KMS-11 (cell line): ENCODE measurements around the gene SLC23A3.

Experiments
- H2AFZ ChIP-seq: fragments of 200-600 bp; sonication (generic); 2 replicates; pipeline ENCODE4 v1.6.1; 2016; ENCODE audit warnings: antibody characterized with exemption, mixed run types, low read depth
- H3K27ac ChIP-seq: fragments of 200-600 bp; sonication (generic); 2 replicates; pipeline ENCODE4 v1.6.1; 2016; ENCODE audit warnings: mild to moderate bottlenecking, mixed run types
- H3K27me3 ChIP-seq: fragments of 200-600 bp; sonication (generic); 2 replicates; pipeline ENCODE4 v1.6.1; 2017; ENCODE audit warnings: mild to moderate bottlenecking, low read depth, mixed run types, moderate library complexity; ENCODE audit not compliant: insufficient read depth
- H3K36me3 ChIP-seq: fragments of 200-600 bp; sonication (generic); 2 replicates; pipeline ENCODE4 v1.6.1; 2017; ENCODE audit warnings: mild to moderate bottlenecking, mixed run types; ENCODE audit not compliant: insufficient read depth
- H3K4me1 ChIP-seq: fragments of 200-600 bp; sonication (generic); 2 replicates; pipeline ENCODE4 v1.6.1; 2016; ENCODE audit warnings: mild to moderate bottlenecking, low read depth, mixed run types; ENCODE audit not compliant: poor library complexity, severe bottlenecking
- H3K4me2 ChIP-seq: fragments of 200-600 bp; sonication (generic); 2 replicates; pipeline ENCODE4 v1.7.0; 2016; ENCODE audit warnings: mild to moderate bottlenecking, mixed run types
- H3K4me3 ChIP-seq: fragments of 200-600 bp; sonication (generic); IDR thresholded peaks from 2 replicates; pipeline ENCODE4 v1.6.1; 2017; ENCODE audit warnings: low read depth, low read length, mixed read lengths; ENCODE audit not compliant: insufficient read depth
- H3K79me2 ChIP-seq: fragments of 200-600 bp; sonication (generic); 2 replicates; pipeline ENCODE4 v1.6.1; 2016; ENCODE audit warnings: low read depth, mixed run types; ENCODE audit not compliant: insufficient read depth
- H3K9ac ChIP-seq: fragments of 200-600 bp; sonication (generic); 2 replicates; pipeline ENCODE4 v1.6.1; 2016; ENCODE audit warnings: mild to moderate bottlenecking, mixed run types
- H4K20me1 ChIP-seq: fragments of 200-600 bp; sonication (generic); 2 replicates; pipeline ENCODE4 v1.6.1; 2016; ENCODE audit warnings: mild to moderate bottlenecking, mixed run types; ENCODE audit not compliant: insufficient read depth
- CTCF ChIP-seq: fragments of 200-600 bp; sonication (generic); conservative IDR thresholded peaks from 2 replicates; pipeline ENCODE4 v1.6.1; 2017; ENCODE audit warnings: low read depth, mild to moderate bottlenecking, antibody characterized with exemption, low read length, moderate library complexity, mixed read lengths

The SLC23A3 gene

GRCh38 chr2:219184121-219184520, 14.3 kb upstream of the SLC23A3 start:
- Histone ChIP-seq H2AFZ (no peak overlapping the region), H3K4me3 (no peak overlapping the region), H3K9ac (no peak overlapping the region), H3K4me1 (peaks cover 5% of the 10 kb centered on the region), H4K20me1 (no peaks in the 10 kb centered on the region), H3K4me2 (no peak overlapping the region), H3K36me3 (no peaks in the 10 kb centered on the region), H3K79me2 (peaks cover 13% of the 10 kb centered on the region; the same call in 1 of the 2 replicates), H3K27me3 (no peaks in the 10 kb centered on the region), H3K27ac (no peak overlapping the region)
- TF ChIP-seq CTCF, result no peak

- H3K4me2 ChIP-seq, result no peak overlapping the region
- no peaks in the 10 kb centered on the region for H3K36me3 ChIP-seq
- peaks cover 9% of the 10 kb centered on the region for H3K4me1 ChIP-seq
- no peak overlapping the region for H3K27ac ChIP-seq
- TF ChIP-seq CTCF, result no peak
- H2AFZ ChIP-seq, result no peak overlapping the region
- H3K27me3 ChIP-seq, result no peaks in the 10 kb centered on the region
- H3K9ac ChIP-seq, result no peak overlapping the region
- H4K20me1 ChIP-seq, result no peaks in the 10 kb centered on the region
- H3K4me3 ChIP-seq, result no peak overlapping the region
- peaks cover 19% of the 10 kb centered on the region; the same call in 1 of the 2 replicates for H3K79me2 ChIP-seq
Measured at GRCh38 chr2:219183151-219183772, 13.4 kb upstream of the SLC23A3 start.

GRCh38 chr2:219182331-219183150, 12.7 kb upstream of the SLC23A3 start:
- no peak for TF ChIP-seq CTCF
- Histone ChIP-seq H2AFZ (no peak overlapping the region), H4K20me1 (no peaks in the 10 kb centered on the region), H3K36me3 (no peaks in the 10 kb centered on the region), H3K4me2 (no peak overlapping the region), H3K4me3 (no peak overlapping the region), H3K79me2 (peaks cover 19% of the 10 kb centered on the region; the same call in 1 of the 2 replicates), H3K4me1 (peaks cover 9% of the 10 kb centered on the region), H3K9ac (no peak overlapping the region), H3K27me3 (no peaks in the 10 kb centered on the region), H3K27ac (no peak overlapping the region)

- Histone ChIP-seq H3K4me3 (no peak overlapping the region), H3K79me2 (peaks cover 19% of the 10 kb centered on the region; the same call in 1 of the 2 replicates), H3K4me1 (peaks cover 9% of the 10 kb centered on the region), H4K20me1 (no peaks in the 10 kb centered on the region), H3K9ac (no peak overlapping the region), H3K27me3 (no peaks in the 10 kb centered on the region), H2AFZ (no peak overlapping the region), H3K27ac (no peak overlapping the region), H3K4me2 (no peak overlapping the region), H3K36me3 (no peaks in the 10 kb centered on the region)
- no peak for TF ChIP-seq CTCF
Measured at GRCh38 chr2:219181531-219181930, 11.7 kb upstream of the SLC23A3 start.
